ENCODE measurements around the gene KRT3. TPM values are rescaled to one million over a fixed set of nuclear protein-coding genes. Genes with fewer than 3 reads are reported as not detected.

KRT3 gene
- total and polyA plus RNA-seq, 9 of the 15 experiments (the other 6 are each of a cell fraction or from before 2014, with no cell fraction given): not detected

DNA sequence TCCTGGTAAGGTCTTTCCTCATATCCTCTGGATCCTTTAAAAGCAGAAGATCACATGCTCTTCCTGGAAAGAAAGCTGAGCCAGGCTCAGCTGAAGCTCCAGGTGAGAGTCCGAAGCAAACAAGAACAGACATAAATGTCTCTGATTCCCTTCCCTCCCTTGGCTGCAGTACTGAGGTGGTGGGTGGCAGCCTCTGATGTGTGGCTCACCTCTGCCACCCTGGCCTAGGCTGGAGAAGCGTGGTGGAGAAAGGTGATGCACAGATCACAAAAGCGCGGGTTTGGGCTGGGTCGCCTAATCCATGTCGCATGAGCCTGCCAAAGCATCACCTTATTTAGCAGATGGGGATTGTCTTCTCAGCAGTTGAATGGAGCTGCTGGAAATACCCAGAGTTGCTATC, 16.0 kb downstream of the KRT3 start:
- TF ChIP-seq SP1 (CRISPR knock-in tag; IDR thresholded peaks at IDR 0.05): no peak
- no peak for TF ChIP-seq MAZ (CRISPR knock-in tag; conservative IDR thresholded peaks at IDR 0.05 in 1 of 2, IDR thresholded peaks at IDR 0.05 in 1 of 2)
- no peak for TF ChIP-seq EZH2 (IDR thresholded peaks at IDR 0.05; ENCODE audit: borderline replicate concordance, low read depth, low read length)
- no peak for TF ChIP-seq SLC30A9 (CRISPR knock-in tag; IDR thresholded peaks at IDR 0.05)
- no peak for TF ChIP-seq TRIM24 (IDR thresholded peaks at IDR 0.05)
- no peak for TF ChIP-seq TEAD2 (tag; IDR thresholded peaks at IDR 0.05)
- no peak for TF ChIP-seq SIRT6 (IDR thresholded peaks at IDR 0.05; ENCODE audit: low read depth, low read length)
- no peak for TF ChIP-seq ZNF146 (CRISPR knock-in tag; IDR thresholded peaks at IDR 0.05; ENCODE audit: unreplicated experiment)
- TF ChIP-seq, protein P1, sequence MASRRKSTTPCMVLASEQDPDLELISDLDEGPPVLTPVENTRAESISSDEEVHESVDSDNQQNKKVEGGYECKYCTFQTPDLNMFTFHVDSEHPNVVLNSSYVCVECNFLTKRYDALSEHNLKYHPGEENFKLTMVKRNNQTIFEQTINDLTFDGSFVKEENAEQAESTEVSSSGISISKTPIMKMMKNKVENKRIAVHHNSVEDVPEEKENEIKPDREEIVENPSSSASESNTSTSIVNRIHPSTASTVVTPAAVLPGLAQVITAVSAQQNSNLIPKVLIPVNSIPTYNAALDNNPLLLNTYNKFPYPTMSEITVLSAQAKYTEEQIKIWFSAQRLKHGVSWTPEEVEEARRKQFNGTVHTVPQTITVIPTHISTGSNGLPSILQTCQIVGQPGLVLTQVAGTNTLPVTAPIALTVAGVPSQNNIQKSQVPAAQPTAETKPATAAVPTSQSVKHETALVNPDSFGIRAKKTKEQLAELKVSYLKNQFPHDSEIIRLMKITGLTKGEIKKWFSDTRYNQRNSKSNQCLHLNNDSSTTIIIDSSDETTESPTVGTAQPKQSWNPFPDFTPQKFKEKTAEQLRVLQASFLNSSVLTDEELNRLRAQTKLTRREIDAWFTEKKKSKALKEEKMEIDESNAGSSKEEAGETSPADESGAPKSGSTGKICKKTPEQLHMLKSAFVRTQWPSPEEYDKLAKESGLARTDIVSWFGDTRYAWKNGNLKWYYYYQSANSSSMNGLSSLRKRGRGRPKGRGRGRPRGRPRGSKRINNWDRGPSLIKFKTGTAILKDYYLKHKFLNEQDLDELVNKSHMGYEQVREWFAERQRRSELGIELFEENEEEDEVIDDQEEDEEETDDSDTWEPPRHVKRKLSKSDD (conservative IDR thresholded peaks at IDR 0.05; ENCODE audit: low read length): no peak
- TF ChIP-seq, protein P2, sequence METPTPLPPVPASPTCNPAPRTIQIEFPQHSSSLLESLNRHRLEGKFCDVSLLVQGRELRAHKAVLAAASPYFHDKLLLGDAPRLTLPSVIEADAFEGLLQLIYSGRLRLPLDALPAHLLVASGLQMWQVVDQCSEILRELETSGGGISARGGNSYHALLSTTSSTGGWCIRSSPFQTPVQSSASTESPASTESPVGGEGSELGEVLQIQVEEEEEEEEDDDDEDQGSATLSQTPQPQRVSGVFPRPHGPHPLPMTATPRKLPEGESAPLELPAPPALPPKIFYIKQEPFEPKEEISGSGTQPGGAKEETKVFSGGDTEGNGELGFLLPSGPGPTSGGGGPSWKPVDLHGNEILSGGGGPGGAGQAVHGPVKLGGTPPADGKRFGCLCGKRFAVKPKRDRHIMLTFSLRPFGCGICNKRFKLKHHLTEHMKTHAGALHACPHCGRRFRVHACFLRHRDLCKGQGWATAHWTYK (CRISPR knock-in tag; IDR thresholded peaks at IDR 0.05): no peak
- TF ChIP-seq U2AF1 (optimal IDR thresholded peaks at IDR 0.05; ENCODE audit: low read depth, low read length): no peak
- no peak for TF ChIP-seq TCF3 (CRISPR knock-in tag; IDR thresholded peaks at IDR 0.05)
- no peak for TF ChIP-seq RBM14 (IDR thresholded peaks at IDR 0.05; ENCODE audit: borderline replicate concordance, insufficient read depth, low read depth, low read length)
- TF ChIP-seq ZNF184 (CRISPR knock-in tag; IDR thresholded peaks at IDR 0.05): no peak
- no peak for DNase-seq (ENCODE audit: extremely low read depth in 1 of 4, low spot score in 3 of 4)
- no peaks in the 10 kb centered on the region for H3K36me3 ChIP-seq (ENCODE audit: control insufficient read depth, insufficient read depth, low read length)
- ATAC-seq: no peak
- H3K9me1 ChIP-seq (ENCODE audit: control insufficient read depth, insufficient read depth, low read length): no peaks in the 10 kb centered on the region
- no peaks in the 10 kb centered on the region for H3K4me1 ChIP-seq (replicated peaks in 1 of 2; ENCODE audit: control insufficient read depth in 2 of 2, insufficient read depth in 2 of 2, low read length in 2 of 2)
- 0% methylated on average over 6 of the region's 6 CpGs for WGBS (ENCODE audit: insufficient coverage, low coverage, missing lambda C conversion rate)
- H3K4me2 ChIP-seq (ENCODE audit: insufficient read depth, low read length): no peak overlapping the region
- intact Hi-C loops (cut with micrococcal nuclease): no loop called here
- H3K27me3 ChIP-seq (ENCODE audit: control insufficient read depth in 2 of 2, insufficient read depth in 2 of 2, low read length in 2 of 2): peaks cover 27 to 58% of the 10 kb centered on the region in 2 experiments
- H3K9me3 ChIP-seq (replicated peaks; ENCODE audit: control insufficient read depth, insufficient read depth, low read depth, low read length): no peaks in the 10 kb centered on the region
- H3K79me2 ChIP-seq (ENCODE audit: control insufficient read depth, insufficient read depth, low read length): no peaks in the 10 kb centered on the region
- no peak overlapping the region for H3K27ac ChIP-seq (ENCODE audit: extremely low read depth, low read depth, low read length)
- no peak overlapping the region for H3K4me3 ChIP-seq
- BruUV-seq (replicated peaks): no TSS peak
- FAIRE-seq: no peak
- in situ Hi-C loops (cut with MboI): no loop called here
- H2AFZ ChIP-seq (ENCODE audit: low read depth, low read length): no peak overlapping the region
- H3K9ac ChIP-seq (ENCODE audit: insufficient read depth in 1 of 2, low read depth in 2 of 2, low read length in 2 of 2): no peak overlapping the region
- CTCF ChIA-PET (ENCODE audit: low intra/inter-chr PET ratio): no interaction called here
- H4K20me1 ChIP-seq (replicated peaks; ENCODE audit: control insufficient read depth, insufficient read depth, low read length): no peaks in the 10 kb centered on the region; the same call in none of the 2 replicates
- POLR2A ChIA-PET: no interaction called here
